Memory B cell (primary cell): ENCODE measurements around the gene AKIRIN1.
A peak's percentile ranks its signal among the peaks of the same experiment; 100 is the strongest.
"Not testable (repeated sequence)": the region's sequence is repeated elsewhere in the genome, so short reads cannot be mapped to it uniquely, and the experiment has no call there.

Experiments
- ATAC-seq: fragments of 150-1000 bp; cut with Tn5 transposase; 2 replicates; pipeline ENCODE4 v1.10.0; 2021; ENCODE audit warnings: low read depth, mild to moderate bottlenecking, moderate library complexity
- DNase-seq, 2 donors: peaks; one replicate each; pipeline ENCODE4 v3.0.0; 2022; ENCODE audit warnings: low spot score in 2 of 2
- H3K27ac Mint-ChIP-seq: one replicate; pipeline ENCODE4 v1.8.0; 2022; ENCODE audit warnings: mild to moderate bottlenecking, moderate library complexity, mixed read lengths
- H3K27me3 Mint-ChIP-seq: one replicate; pipeline ENCODE4 v1.8.0; 2022; ENCODE audit warnings: mixed read lengths
- H3K36me3 Mint-ChIP-seq: one replicate; pipeline ENCODE4 v1.8.0; 2022; ENCODE audit warnings: mild to moderate bottlenecking, mixed read lengths
- H3K4me1 Mint-ChIP-seq: one replicate; pipeline ENCODE4 v1.8.0; 2022; ENCODE audit warnings: mixed read lengths
- H3K4me3 Mint-ChIP-seq: one replicate; pipeline ENCODE4 v1.8.0; 2022; ENCODE audit warnings: mild to moderate bottlenecking, moderate library complexity, mixed read lengths
- H3K9me3 Mint-ChIP-seq: one replicate; pipeline ENCODE4 v1.8.0; 2022; ENCODE audit warnings: mixed read lengths

The AKIRIN1 gene

DNA sequence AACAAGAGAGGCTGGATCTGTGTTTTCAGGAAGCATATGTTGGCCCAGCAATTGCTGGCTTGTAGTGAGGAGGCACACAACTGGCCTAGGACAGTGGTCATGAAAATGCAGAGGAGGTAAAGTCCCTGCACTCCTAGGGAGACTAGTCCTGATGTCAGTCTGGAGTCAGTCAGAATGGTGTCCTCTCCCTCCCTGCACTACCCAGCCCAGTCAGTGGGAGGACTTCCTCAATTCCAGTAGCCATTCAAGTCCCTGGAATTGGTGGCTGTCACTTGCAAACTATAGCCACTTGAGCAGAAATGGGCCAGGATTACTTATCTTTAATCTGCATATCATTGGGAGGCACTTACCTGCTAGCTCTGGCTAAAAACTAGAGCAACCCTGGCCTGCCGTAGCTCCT lies 53.7 kb downstream of the AKIRIN1 start:
- H3K36me3 Mint-ChIP-seq: peaks cover 9% of the 10 kb centered on the region
- peaks cover 4% of the 10 kb centered on the region for H3K9me3 Mint-ChIP-seq
- peaks cover 13% of the 10 kb centered on the region for H3K4me1 Mint-ChIP-seq
- ATAC-seq (no peak), DNase-seq (no peak)
- no peak overlapping the region for H3K4me3 Mint-ChIP-seq
- no peaks in the 10 kb centered on the region for H3K27me3 Mint-ChIP-seq
- H3K27ac Mint-ChIP-seq: no peak overlapping the region

DNA sequence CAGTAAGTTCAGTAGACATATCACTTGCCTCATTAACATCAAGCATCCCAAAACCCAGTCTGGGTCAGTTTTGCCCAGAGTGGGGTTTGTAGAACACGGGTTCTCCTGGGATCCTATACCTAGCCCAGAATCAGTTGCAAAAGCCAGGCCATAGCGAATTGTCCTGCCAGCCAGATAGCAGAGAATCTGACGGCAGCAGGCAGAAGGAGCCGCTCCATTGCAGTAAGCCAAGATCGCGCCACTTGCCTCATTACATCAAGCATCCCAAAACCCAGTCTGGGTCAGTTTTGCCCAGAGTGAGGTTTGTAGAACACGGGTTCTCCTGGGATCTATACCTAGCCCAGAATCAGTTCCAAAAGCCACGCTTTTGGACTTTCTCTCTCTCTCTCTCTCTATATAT lies 54.2 kb downstream of the AKIRIN1 start:
- Mint-ChIP-seq H3K9me3 (peaks cover 4% of the 10 kb centered on the region), H3K4me3 (no peak overlapping the region), H3K27me3 (no peaks in the 10 kb centered on the region), H3K36me3 (peaks cover 9% of the 10 kb centered on the region), H3K4me1 (peaks cover 13% of the 10 kb centered on the region), H3K27ac (no peak overlapping the region)
- ATAC-seq (no peak), DNase-seq (no peak)

DNA sequence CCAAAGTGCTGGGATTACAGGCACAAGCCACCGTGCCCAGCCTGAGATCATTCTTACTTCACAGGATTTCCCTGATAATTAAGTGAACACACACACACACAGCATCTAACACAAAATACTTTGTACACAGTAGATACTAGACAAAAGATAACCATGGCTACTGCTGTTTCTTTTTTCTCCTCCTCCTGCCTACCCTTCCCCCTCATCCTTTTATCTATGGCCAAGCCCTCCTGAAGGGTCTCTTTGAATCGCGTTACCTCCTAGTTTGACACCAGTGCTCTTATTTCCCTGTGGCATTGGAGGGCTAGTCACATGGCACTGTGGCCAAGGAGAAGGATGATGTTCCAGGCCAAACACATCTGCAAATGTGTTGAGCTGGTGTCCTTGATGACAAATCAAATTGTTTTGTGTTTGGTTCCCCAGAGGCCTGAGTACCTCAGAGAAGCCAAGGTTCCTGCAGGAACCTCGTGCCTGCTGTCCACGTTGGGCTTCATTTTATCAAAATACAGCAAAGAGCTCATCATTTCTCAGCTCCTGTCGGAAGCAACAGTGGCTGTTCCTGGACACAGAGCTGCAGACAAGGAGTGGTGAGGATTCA lies 55.6 kb downstream of the AKIRIN1 start:
- Mint-ChIP-seq H3K27me3 (no peaks in the 10 kb centered on the region), H3K4me3 (no peak overlapping the region), H3K9me3 (peaks cover 4% of the 10 kb centered on the region), H3K27ac (no peak overlapping the region), H3K4me1 (peaks cover 16% of the 10 kb centered on the region), H3K36me3 (peaks cover 9% of the 10 kb centered on the region)
- no peak for ATAC-seq
- DNase-seq: no peak

DNA sequence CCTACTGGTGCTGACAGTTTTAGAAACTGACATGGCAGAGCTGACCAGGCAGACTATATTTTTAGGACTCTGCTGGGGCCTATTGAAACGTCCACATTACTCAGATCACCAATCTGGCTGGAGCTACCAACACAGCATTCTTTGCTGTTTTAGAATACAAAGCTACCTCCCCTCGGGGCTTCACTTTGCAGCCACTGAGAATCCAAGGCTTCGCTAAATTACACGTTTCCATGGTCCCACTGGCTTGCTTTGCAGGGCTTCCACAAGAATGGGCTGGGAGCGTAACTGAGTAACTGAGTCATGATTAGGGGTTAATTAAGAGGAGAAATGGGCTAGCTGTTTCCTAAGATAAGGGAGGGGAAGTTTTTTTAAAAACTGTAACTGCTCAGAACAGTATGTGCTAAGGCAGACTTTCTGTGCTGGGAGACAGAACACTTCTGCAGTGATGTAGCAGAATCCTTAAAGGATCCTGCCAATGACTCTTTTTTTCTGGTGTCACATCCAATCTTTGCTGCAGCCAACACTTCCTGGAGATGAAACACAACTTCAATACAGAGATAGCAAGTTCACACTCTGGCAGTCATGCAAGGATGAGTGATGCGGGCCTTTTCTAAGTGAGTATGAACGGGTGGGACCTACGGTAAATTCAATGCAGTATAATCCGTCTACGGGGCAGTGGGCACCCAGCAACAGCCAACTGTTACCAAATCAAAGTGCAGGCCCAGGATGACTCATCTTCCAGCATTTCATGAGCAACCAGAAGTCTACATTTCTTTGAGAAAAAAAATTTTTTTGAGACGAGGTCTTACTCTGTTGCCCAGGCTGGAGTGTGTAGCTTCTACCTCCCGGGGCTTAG lies 56.5 kb downstream of the AKIRIN1 start:
- H3K4me1 Mint-ChIP-seq: peaks cover 16% of the 10 kb centered on the region
- no peak overlapping the region for H3K27ac Mint-ChIP-seq
- ATAC-seq: peak; percentile 38
- no peak for DNase-seq
- peaks cover 4% of the 10 kb centered on the region for H3K9me3 Mint-ChIP-seq
- H3K36me3 Mint-ChIP-seq: peaks cover 7% of the 10 kb centered on the region
- H3K4me3 Mint-ChIP-seq: no peak overlapping the region
- H3K27me3 Mint-ChIP-seq: no peaks in the 10 kb centered on the region

DNA sequence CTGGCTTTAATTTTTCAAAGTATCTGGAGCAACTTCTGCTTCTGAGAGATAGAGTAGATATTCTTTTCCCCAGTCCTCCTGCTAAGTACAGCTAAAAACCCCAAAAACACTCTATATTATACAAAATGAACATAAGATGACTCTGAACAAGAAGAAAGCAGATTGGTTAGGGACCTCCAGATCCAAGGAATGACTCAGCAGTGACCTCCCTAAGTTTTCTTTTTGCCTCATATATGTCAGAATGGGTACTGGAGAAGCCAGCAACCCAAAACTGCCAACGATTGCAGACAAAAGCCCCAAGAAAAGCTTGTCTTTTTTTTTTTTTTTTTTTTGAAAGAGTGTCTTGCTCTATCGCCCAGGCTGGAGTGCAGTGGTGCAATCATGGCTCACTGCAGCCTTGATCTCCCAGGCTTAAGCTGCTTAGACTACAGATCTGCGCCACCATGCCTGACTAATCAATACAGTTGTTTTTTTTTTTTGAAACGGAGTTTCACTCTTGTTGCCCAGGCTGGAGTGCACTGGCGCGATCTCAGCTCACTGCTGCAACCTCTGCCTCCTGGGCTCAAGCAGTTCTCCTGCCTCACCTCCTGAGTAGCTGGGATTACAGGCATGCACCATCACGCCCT lies 57.8 kb downstream of the AKIRIN1 start:
- H3K4me1 Mint-ChIP-seq: peaks cover 10% of the 10 kb centered on the region
- ATAC-seq: no peak
- no peak overlapping the region for H3K4me3 Mint-ChIP-seq
- H3K27ac Mint-ChIP-seq: no peak overlapping the region
- no peak for DNase-seq
- H3K27me3 Mint-ChIP-seq: no peaks in the 10 kb centered on the region
- H3K36me3 Mint-ChIP-seq: peaks cover 1% of the 10 kb centered on the region
- no peaks in the 10 kb centered on the region for H3K9me3 Mint-ChIP-seq

DNA sequence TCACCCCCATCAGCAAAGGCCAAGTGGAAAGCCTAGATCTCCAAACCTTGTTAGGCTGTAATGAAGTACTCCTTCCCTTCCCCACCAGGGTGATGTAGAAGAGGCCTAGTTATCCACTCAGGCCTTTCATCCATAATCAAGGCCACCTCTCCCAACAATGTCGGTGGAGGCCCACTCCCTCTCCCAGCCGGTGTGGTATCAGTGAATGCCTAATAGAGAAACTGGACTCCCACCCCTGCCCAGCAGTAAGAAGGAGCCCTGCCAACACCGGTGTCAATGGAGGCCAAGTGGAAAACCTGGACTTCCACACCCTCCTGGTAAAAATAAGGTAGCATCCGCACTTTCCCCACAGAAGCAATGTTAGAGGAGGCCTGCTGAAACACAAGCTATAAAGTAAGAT lies 58.9 kb downstream of the AKIRIN1 start:
- DNase-seq: no peak
- Mint-ChIP-seq H3K27me3 (no peaks in the 10 kb centered on the region), H3K9me3 (no peaks in the 10 kb centered on the region), H3K36me3 (no peaks in the 10 kb centered on the region), H3K4me1 (peaks cover 6% of the 10 kb centered on the region), H3K27ac (no peak overlapping the region), H3K4me3 (peak overlapping the region; percentile 21)
- ATAC-seq: no peak

DNA sequence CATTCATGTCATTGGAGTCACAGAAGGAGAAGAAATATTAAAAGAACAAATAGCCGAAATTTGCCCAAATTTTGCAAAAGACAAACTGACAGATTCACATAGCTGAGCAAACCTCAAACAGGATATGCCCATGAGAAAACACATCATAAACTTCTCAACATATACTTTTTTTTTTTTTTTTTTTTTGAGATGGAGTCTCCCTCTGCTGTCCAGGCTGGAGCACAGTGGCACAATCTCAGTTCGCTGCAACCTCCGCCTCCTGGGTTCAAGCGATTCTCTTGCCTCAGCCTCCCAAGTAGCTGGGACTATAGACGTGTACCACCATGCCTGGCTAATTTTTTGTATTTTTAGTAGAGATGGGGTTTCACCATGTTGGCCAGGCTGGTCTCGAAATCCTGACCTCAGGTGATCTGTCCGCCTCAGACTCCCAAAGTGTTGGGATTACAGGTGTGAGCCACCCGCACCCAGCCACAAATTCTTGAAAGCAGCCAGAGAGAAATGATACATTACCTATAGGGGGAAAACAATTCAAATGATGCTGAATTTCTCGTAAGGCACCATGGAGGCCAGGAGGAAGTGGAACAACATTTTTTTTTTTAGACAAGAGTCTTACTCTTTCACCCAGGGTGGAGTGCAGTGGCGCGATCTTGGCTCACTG lies 60.2 kb downstream of the AKIRIN1 start:
- not testable (repeated sequence) for ATAC-seq, DNase-seq, H3K27ac Mint-ChIP-seq, H3K4me3 Mint-ChIP-seq, H3K9me3 Mint-ChIP-seq, H3K27me3 Mint-ChIP-seq, H3K4me1 Mint-ChIP-seq, H3K36me3 Mint-ChIP-seq

DNA sequence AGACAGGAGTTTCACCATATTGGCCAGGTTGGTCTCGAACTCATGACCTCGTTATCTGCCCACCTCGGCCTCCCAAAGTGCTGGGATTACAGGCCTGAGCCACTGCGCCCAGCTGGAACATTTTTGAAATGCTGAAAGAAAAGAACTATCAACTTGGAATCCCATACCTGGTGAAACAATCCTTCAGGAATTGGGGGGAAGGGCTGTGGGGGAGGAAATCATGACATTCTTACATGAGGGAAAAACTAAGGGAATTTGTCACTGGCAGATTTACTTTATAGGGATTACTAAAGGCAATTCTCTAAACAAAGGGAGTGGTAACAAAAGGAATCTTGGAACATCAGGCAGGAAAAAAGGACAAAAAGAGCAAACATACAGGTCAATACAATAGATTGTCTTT lies 60.9 kb downstream of the AKIRIN1 start:
- Mint-ChIP-seq H3K27me3 (no peaks in the 10 kb centered on the region), H3K9me3 (no peaks in the 10 kb centered on the region), H3K4me3 (no peak overlapping the region), H3K36me3 (no peaks in the 10 kb centered on the region), H3K4me1 (peaks cover 6% of the 10 kb centered on the region), H3K27ac (no peak overlapping the region)
- DNase-seq (no peak), ATAC-seq (no peak)

DNA sequence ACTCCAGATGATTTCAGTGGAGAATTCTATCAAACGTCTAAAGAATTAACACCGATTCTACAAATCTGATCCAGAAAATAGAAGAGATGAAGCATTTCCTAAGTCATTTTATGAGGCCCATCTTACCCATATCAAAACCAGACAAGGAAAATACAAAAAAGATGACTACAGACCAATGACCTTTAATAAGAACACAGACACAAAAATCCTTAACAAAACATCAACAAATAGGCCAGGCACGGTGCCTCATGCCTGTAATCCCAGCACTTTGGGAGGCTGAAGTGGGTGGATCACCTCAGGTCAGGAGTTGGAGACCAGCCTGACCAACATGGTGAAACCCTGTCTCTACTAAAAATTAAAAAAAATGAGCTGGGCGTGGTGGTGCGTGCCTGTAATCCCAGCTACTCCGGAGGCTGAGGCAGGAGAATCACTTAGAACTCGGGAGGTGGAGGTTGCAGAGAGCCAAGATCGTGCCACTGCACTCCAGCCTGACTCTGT lies 64.2 kb downstream of the AKIRIN1 start:
- not testable (repeated sequence) for ATAC-seq, DNase-seq, H3K4me3 Mint-ChIP-seq, H3K9me3 Mint-ChIP-seq, H3K36me3 Mint-ChIP-seq, H3K27me3 Mint-ChIP-seq, H3K27ac Mint-ChIP-seq, H3K4me1 Mint-ChIP-seq
